ENCODE results near the gene PRKG2. TPM values are rescaled to one million over a fixed set of nuclear protein-coding genes. Genes with fewer than 3 reads are reported as not detected.

PRKG2 gene
- total RNA-seq, 2 donors from 2014 or later, result 0.99 to 2.9 TPM

DNA sequence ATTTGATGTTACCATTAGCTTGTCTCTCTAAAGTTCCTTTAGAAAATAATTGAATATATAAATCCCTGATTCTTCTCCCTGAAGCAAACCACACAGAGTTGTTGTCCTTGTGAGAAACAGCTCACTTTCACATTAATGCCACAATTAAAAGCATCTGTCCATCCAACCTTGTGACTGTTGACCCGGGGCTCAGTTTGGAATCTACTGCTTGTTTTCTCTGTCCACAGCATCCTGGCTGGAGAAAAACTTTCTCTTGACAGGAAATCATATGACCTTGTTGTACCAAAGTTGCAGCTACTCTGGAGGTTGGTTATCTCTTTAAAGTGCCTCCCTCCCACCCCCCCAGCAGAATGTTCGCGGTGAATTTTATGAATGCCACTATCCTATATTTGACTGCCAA lies 3.1 kb downstream of the PRKG2 start:
- WGBS, 2 donors, result 27 to 55% methylated on average over 3 of the region's 3 CpGs
- DNase-seq (no peak), ATAC-seq (no peak)
- Histone ChIP-seq H3K36me3 (replicated peaks in 1 of 2; ENCODE audit: insufficient read depth in 1 of 2, low read depth in 2 of 2) (no peaks in the 10 kb centered on the region), H3K27ac (no peak overlapping the region), H3K4me1 (peaks cover 13% of the 10 kb centered on the region), H3K27me3 (no peaks in the 10 kb centered on the region), H3K9me3 (no peaks in the 10 kb centered on the region), H3K4me3 (no peak overlapping the region)
- intact Hi-C loops (cut with DNase I), result no loop called here
- TF ChIP-seq POLR2A (IDR thresholded peaks at IDR 0.05) (no peak), CTCF (IDR thresholded peaks at IDR 0.05) (no peak)

DNA sequence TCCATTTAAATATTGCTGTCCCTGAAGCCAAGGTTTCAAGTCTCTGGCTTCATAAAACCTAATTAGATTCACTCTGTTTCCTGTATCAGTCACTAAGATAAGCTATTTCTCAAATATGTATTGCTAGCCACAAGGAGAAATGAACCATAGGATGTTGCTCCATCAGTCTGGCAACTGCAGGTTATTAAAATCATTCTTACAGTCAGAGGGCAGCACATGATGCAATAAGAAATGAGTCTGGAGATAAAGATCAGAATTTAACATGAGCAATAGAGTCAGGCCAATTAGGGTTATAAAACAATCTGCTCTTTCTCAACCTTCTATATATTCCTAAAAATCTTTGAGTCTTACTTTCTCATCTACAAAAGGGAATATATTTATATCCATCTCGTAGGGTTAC lies 7.2 kb downstream of the PRKG2 start:
- Histone ChIP-seq H3K27me3 (no peaks in the 10 kb centered on the region), H3K4me3 (no peak overlapping the region), H3K36me3 (replicated peaks in 1 of 2; ENCODE audit: insufficient read depth in 1 of 2, low read depth in 2 of 2) (no peaks in the 10 kb centered on the region), H3K4me1 (no peaks in the 10 kb centered on the region), H3K9me3 (no peaks in the 10 kb centered on the region), H3K27ac (no peak overlapping the region)
- intact Hi-C loops (cut with DNase I), result no loop called here
- DNase-seq, result no peak
- no peak for ATAC-seq
- TF ChIP-seq CTCF (IDR thresholded peaks at IDR 0.05) (no peak), POLR2A (IDR thresholded peaks at IDR 0.05) (no peak)
- WGBS, 2 donors, result 40 to 53% methylated on average over 1 of the region's 1 CpG

DNA sequence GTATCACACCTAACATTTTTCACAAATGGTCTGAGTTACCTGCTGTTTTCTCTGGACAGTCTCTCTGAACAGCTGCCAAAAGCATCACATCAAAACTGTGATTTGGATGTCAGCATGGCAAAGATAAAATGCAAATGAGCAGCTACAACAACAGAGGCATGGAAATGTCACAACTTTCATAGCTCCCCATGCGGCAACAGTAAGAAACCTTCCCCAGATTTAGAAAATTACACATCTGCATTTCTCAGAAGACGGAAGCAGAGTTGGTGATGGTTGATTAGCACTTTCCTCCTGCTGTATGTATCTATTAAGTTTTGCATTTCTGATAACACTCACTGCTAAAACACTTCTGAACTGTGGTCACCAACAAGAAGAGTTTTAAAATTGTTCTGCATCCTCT lies 9.7 kb downstream of the PRKG2 start:
- intact Hi-C loops (cut with DNase I), result no loop called here
- no peaks in the 10 kb centered on the region for H3K9me3 ChIP-seq
- no peak for DNase-seq
- WGBS, 2 donors, result 65 to 74% methylated on average over 2 of the region's 2 CpGs
- no peaks in the 10 kb centered on the region for H3K27me3 ChIP-seq
- no peak for TF ChIP-seq CTCF (IDR thresholded peaks at IDR 0.05)
- no peak for TF ChIP-seq POLR2A (IDR thresholded peaks at IDR 0.05)
- ATAC-seq, result no peak
- no peaks in the 10 kb centered on the region for H3K36me3 ChIP-seq (replicated peaks in 1 of 2; ENCODE audit: insufficient read depth in 1 of 2, low read depth in 2 of 2)
- no peak overlapping the region for H3K27ac ChIP-seq
- H3K4me3 ChIP-seq, result no peak overlapping the region
- no peaks in the 10 kb centered on the region for H3K4me1 ChIP-seq

DNA sequence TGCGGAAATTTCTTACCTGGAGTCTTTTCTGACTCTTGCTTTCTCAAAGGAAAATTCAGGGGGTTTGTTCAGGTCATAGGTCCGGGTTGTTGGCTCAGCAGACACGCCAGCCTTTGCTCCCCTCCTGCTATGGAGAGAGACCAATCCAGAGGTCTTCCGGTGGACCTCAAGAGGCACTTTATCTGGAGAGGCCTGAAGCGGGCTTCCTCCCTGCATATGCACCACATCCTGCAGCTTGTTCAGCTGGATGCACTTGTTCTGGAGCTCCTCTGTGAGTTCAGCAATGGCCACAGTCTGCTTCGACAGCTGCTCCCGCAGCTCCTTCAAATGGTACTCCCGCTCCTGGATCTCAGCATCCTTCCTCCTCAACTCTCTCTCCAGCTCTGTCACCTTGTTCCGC lies 10.5 kb downstream of the PRKG2 start:
- H3K4me1 ChIP-seq, result no peaks in the 10 kb centered on the region
- DNase-seq, result no peak
- 67 to 70% methylated on average over 8 to 9 of the region's 9 CpGs for WGBS, 2 donors
- no peaks in the 10 kb centered on the region for H3K9me3 ChIP-seq
- no peak overlapping the region for H3K4me3 ChIP-seq
- H3K36me3 ChIP-seq (replicated peaks in 1 of 2; ENCODE audit: insufficient read depth in 1 of 2, low read depth in 2 of 2), result no peaks in the 10 kb centered on the region
- no peaks in the 10 kb centered on the region for H3K27me3 ChIP-seq
- no peak overlapping the region for H3K27ac ChIP-seq
- ATAC-seq, result no peak
- TF ChIP-seq POLR2A (IDR thresholded peaks at IDR 0.05), result no peak
- TF ChIP-seq CTCF (IDR thresholded peaks at IDR 0.05), result no peak
- intact Hi-C loops (cut with DNase I), result no loop called here

DNA sequence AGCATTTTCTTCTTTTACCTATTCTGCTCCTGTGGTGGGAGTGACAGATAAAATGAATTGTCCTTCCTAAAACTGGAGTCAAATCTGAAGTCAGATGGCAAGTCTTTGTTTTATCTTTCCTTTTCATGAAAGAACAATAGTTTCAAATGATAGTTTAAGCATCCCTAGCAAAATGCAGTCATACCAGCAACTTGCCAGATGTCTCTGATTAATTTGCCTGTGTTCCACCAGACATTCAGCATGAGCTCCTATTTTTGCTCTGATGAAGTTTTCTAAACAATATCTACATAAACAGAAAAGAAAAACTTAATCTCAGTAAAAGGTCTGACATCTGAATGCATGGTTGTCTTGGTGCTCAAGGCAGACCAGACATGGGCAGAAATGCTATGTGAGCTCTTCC lies 15.2 kb downstream of the PRKG2 start:
- H3K4me1 ChIP-seq, result no peaks in the 10 kb centered on the region
- intact Hi-C loops (cut with DNase I), result no loop called here
- TF ChIP-seq POLR2A (IDR thresholded peaks at IDR 0.05) (no peak), CTCF (IDR thresholded peaks at IDR 0.05) (no peak)
- H3K9me3 ChIP-seq, result no peaks in the 10 kb centered on the region
- DNase-seq, result no peak
- no peak overlapping the region for H3K27ac ChIP-seq
- no peak for ATAC-seq
- H3K36me3 ChIP-seq (replicated peaks in 1 of 2; ENCODE audit: insufficient read depth in 1 of 2, low read depth in 2 of 2), result no peaks in the 10 kb centered on the region
- H3K4me3 ChIP-seq, result no peak overlapping the region
- H3K27me3 ChIP-seq, result no peaks in the 10 kb centered on the region
